H1 (cell line): ENCODE data around the gene PRIMA1. TPM values are rescaled to one million over a fixed set of nuclear protein-coding genes. Genes with fewer than 3 reads are reported as not detected.
A peak's percentile ranks its signal among the peaks of the same experiment; 100 is the strongest.

Source experiments
- CTCF ChIA-PET: fragments of 300-600 bp; sonication (Branson Sonifier 250); formaldehyde crosslinking; loops from one replicate; lab custom pipeline; 2021; ENCODE audit not compliant: partially characterized antibody; lab: Charles Lee
- POLR2A ChIA-PET: fragments of 300-600 bp; sonication (Branson Sonifier 250); formaldehyde crosslinking; loops from one replicate; lab custom pipeline; 2021; ENCODE audit warnings: inconsistent platforms; ENCODE audit not compliant: partially characterized antibody; lab: Charles Lee
- DNase-seq, 2 experiments: peaks; one replicate each; pipeline versions ENCODE4 v3.0.0 to v3.0.0-alpha.2; 2010 to 2022; ENCODE audit warnings: low spot score in 2 of 2, low read depth in 1 of 2, mixed read lengths in 1 of 2
- FAIRE-seq: peaks from 2 replicates; lab custom pipeline; 2011; peaks lifted over from hg19 to GRCh38; lab: Jason Lieb, UNC
- H2AFZ ChIP-seq: 2 replicates; pipeline ENCODE4 v1.8.1; 2012; ENCODE audit warnings: low read length, inconsistent platforms
- H2AK5ac ChIP-seq: 2 replicates; pipeline ENCODE4 v1.6.1; 2013; ENCODE audit warnings: low read depth, low read length
- H2BK120ac ChIP-seq: replicated peaks from 2 replicates; pipeline ENCODE3; 2013; ENCODE audit warnings: low read depth, low read length, inconsistent platforms
- H2BK12ac ChIP-seq: 2 replicates; pipeline ENCODE4 v1.6.1; 2013; ENCODE audit warnings: low read depth, low read length
- H2BK15ac ChIP-seq: 2 replicates; pipeline ENCODE4 v1.6.1; 2013; ENCODE audit warnings: low read length
- H2BK20ac ChIP-seq: 2 replicates; pipeline ENCODE4 v1.6.1; 2013; ENCODE audit warnings: low read length
- H2BK5ac ChIP-seq: 2 replicates; pipeline ENCODE4 v1.6.1; 2013; ENCODE audit warnings: low read depth, low read length
- H3K14ac ChIP-seq: 2 replicates; pipeline ENCODE4 v1.6.1; 2013; ENCODE audit warnings: inconsistent platforms; ENCODE audit not compliant: insufficient read length
- H3K18ac ChIP-seq: 2 replicates; pipeline ENCODE4 v1.6.1; 2013; ENCODE audit warnings: low read length; ENCODE audit errors: extremely low read depth
- H3K23ac ChIP-seq: 2 replicates; pipeline ENCODE4 v1.6.1; 2013; ENCODE audit warnings: inconsistent platforms; ENCODE audit not compliant: insufficient read length
- H3K23me2 ChIP-seq: 2 replicates; pipeline ENCODE4 v1.6.1; 2013; ENCODE audit warnings: low read depth, low read length
- H3K27ac ChIP-seq: 2 replicates; pipeline ENCODE4 v1.6.1; 2011; ENCODE audit warnings: low read depth, low read length, inconsistent platforms
- H3K27me3 ChIP-seq, 4 experiments: replicated peaks in 1 of 4; 1 replicate in 1 of 4; 2 replicates in 3 of 4; pipeline versions ENCODE4 v1.6.1 to v1.8.1; 2011 to 2013; ENCODE audit warnings: low read length in 3 of 4, mild to moderate bottlenecking in 3 of 4, inconsistent platforms in 2 of 4, mixed read lengths in 2 of 4, moderate library complexity in 1 of 4; ENCODE audit not compliant: control insufficient read depth in 3 of 4, insufficient read depth in 3 of 4; ENCODE audit errors: extremely low read depth in 1 of 4
- H3K36me3 ChIP-seq, 4 experiments: 2 replicates each; pipeline versions ENCODE4 v1.6.1 to v1.8.1; 2011 to 2013; ENCODE audit warnings: mild to moderate bottlenecking in 4 of 4, low read length in 3 of 4, moderate library complexity in 2 of 4, control low read depth in 1 of 4, inconsistent platforms in 1 of 4; ENCODE audit not compliant: insufficient read depth in 4 of 4, control insufficient read depth in 2 of 4
- H3K4ac ChIP-seq: replicated peaks from 2 replicates; pipeline ENCODE3; 2013; ENCODE audit warnings: low read length, low read depth, mixed read lengths, inconsistent platforms; ENCODE audit not compliant: insufficient read length
- H3K4me1 ChIP-seq, 4 experiments: replicated peaks in 1 of 4; 1 replicate in 1 of 4; 2 replicates in 3 of 4; pipeline versions ENCODE4 v1.6.1 to v1.8.1; 2011 to 2013; ENCODE audit warnings: low read length in 3 of 4, inconsistent platforms in 2 of 4, mixed read lengths in 1 of 4; ENCODE audit not compliant: insufficient read depth in 4 of 4, control insufficient read depth in 3 of 4
- H3K4me2 ChIP-seq, 2 experiments: 2 replicates each; pipeline versions ENCODE4 v1.6.1 to v1.8.1; 2011 to 2013; ENCODE audit warnings: low read depth in 2 of 2, low read length in 2 of 2, control low read depth in 1 of 2, inconsistent platforms in 1 of 2, mild to moderate bottlenecking in 1 of 2; ENCODE audit not compliant: insufficient read depth in 1 of 2
- H3K4me3 ChIP-seq, 4 experiments: fragments of 200-600, 300-600 bp in 1 of 4; sonication (generic), shearing (Covaris generic), sonication (Bioruptor Twin) in 1 of 4; 2 replicates each; pipeline versions ENCODE4 v1.5.1 to v1.8.1; 2011 to 2016; ENCODE audit warnings: low read length in 4 of 4, low read depth in 3 of 4, control low read depth in 2 of 4, inconsistent platforms in 2 of 4, mild to moderate bottlenecking in 2 of 4, mixed read lengths in 1 of 4, moderate library complexity in 1 of 4; ENCODE audit not compliant: insufficient read depth in 2 of 4; ENCODE audit errors: extremely low read depth in 1 of 4
- H3K56ac ChIP-seq: replicated peaks from 2 replicates; pipeline ENCODE3; 2013; ENCODE audit warnings: low read depth, mild to moderate bottlenecking, mixed read lengths, low read length, inconsistent platforms; ENCODE audit not compliant: insufficient read length
- H3K79me1 ChIP-seq: 2 replicates; pipeline ENCODE4 v1.6.1; 2013; ENCODE audit warnings: low read depth, low read length, control low read depth
- H3K79me2 ChIP-seq, 2 experiments: 2 replicates each; pipeline versions ENCODE4 v1.6.1 to v1.8.1; 2012 to 2013; ENCODE audit warnings: low read length in 2 of 2, mild to moderate bottlenecking in 2 of 2, inconsistent platforms in 1 of 2; ENCODE audit not compliant: insufficient read depth in 2 of 2, control insufficient read depth in 1 of 2
- H3K9ac ChIP-seq, 4 experiments: replicated peaks in 1 of 4; 1 replicate in 1 of 4; 2 replicates in 3 of 4; pipeline versions ENCODE4 v1.6.1 to v1.8.1; 2011 to 2013; ENCODE audit warnings: low read depth in 3 of 4, low read length in 3 of 4, control low read depth in 2 of 4, mild to moderate bottlenecking in 2 of 4, moderate library complexity in 2 of 4, inconsistent platforms in 1 of 4; ENCODE audit errors: extremely low read depth in 1 of 4
- H3K9me3 ChIP-seq, 2 experiments: 2 replicates each; pipeline versions ENCODE4 v1.6.1 to v1.8.1; 2012 to 2013; ENCODE audit warnings: mild to moderate bottlenecking in 2 of 2, moderate library complexity in 2 of 2, control low read depth in 1 of 2, inconsistent platforms in 1 of 2, low read depth in 1 of 2, low read length in 1 of 2, mixed read lengths in 1 of 2; ENCODE audit not compliant: insufficient read depth in 2 of 2
- H4K20me1 ChIP-seq, 2 experiments: replicated peaks in 1 of 2; 2 replicates each; pipeline versions ENCODE3 to v1.8.1; 2011 to 2013; ENCODE audit warnings: inconsistent platforms in 2 of 2, low read length in 2 of 2, mild to moderate bottlenecking in 1 of 2; ENCODE audit not compliant: insufficient read depth in 2 of 2, control insufficient read depth in 1 of 2
- H4K5ac ChIP-seq: 2 replicates; pipeline ENCODE4 v1.6.1; 2013; ENCODE audit warnings: low read length, low read depth, mixed read lengths, inconsistent platforms; ENCODE audit not compliant: insufficient read length
- H4K8ac ChIP-seq: 2 replicates; pipeline ENCODE4 v1.8.0; 2013; ENCODE audit warnings: mild to moderate bottlenecking, moderate library complexity, low read length, inconsistent platforms; ENCODE audit not compliant: insufficient read depth; ENCODE audit errors: extremely low read depth
- H4K91ac ChIP-seq: replicated peaks from 2 replicates; pipeline ENCODE3; 2013; ENCODE audit warnings: low read length, mixed read lengths, inconsistent platforms; ENCODE audit not compliant: insufficient read length
- GABPA ChIP-seq: IDR thresholded peaks from 2 replicates; pipeline ENCODE4 v1.6.1; 2011; ENCODE audit warnings: mild to moderate bottlenecking, low read length, moderate library complexity, borderline replicate concordance; ENCODE audit not compliant: insufficient read depth
- JUN ChIP-seq: IDR thresholded peaks from 2 replicates; pipeline ENCODE4 v1.6.1; 2011; ENCODE audit warnings: low read depth, mild to moderate bottlenecking, improper control_type of control experiment, low read length
- KDM4A ChIP-seq: IDR thresholded peaks from one replicate; pipeline ENCODE4 v1.7.1; 2012; ENCODE audit warnings: low read depth, mild to moderate bottlenecking, moderate library complexity, low read length, inconsistent platforms; ENCODE audit not compliant: severe bottlenecking
- SIRT6 ChIP-seq: IDR thresholded peaks from one replicate; pipeline ENCODE4 v1.7.1; 2012; ENCODE audit warnings: low read length, inconsistent platforms
- SP1 ChIP-seq: IDR thresholded peaks from 2 replicates; pipeline ENCODE4 v1.6.1; 2011; ENCODE audit warnings: low read depth, low read length
- SP2 ChIP-seq: IDR thresholded peaks from 2 replicates; pipeline ENCODE4 v1.6.1; 2012; ENCODE audit warnings: mild to moderate bottlenecking, low read length, inconsistent platforms
- SRF ChIP-seq: IDR thresholded peaks from 2 replicates; pipeline ENCODE4 v1.6.1; 2011; ENCODE audit warnings: mild to moderate bottlenecking, low read depth, low read length, moderate library complexity
- TBP ChIP-seq: IDR thresholded peaks from 2 replicates; pipeline ENCODE4 v1.6.1; 2011; ENCODE audit warnings: low read depth, low read length, improper control_type of control experiment
- TEAD4 ChIP-seq: IDR thresholded peaks from 2 replicates; pipeline ENCODE4 v1.6.1; 2012; ENCODE audit warnings: low read depth, low read length, inconsistent platforms, mixed read lengths
- WGBS, 2 experiments: shearing (Covaris generic) in 1 of 2; methylation state at CpG; one replicate each; pipeline versions ENCODE4 v1.1.6 to v1.1.7; 2013 to 2015; ENCODE audit warnings: low lambda C conversion rate in 2 of 2, mixed read lengths in 2 of 2, inconsistent platforms in 1 of 2, low coverage in 1 of 2, missing lambda C conversion rate in 1 of 2; ENCODE audit not compliant: insufficient replicate concordance in 2 of 2, insufficient coverage in 1 of 2, insufficient read length in 1 of 2; ENCODE audit errors: extremely low coverage in 1 of 2, missing lambda C conversion rate in 1 of 2; 5-methylcytosine and 5-hydroxymethylcytosine counted together
- polyA plus RNA-seq, 7 experiments: library from polyadenylated mRNA; depleted of rRNA in 3 of 7; stranded (reverse) in 5 of 7; unstranded in 2 of 7; fragments of >200 nt in 5 of 7; fragments of 200-250 nt in 2 of 7; gene quantifications; 1 replicate in 5 of 7; 2 replicates in 1 of 7; 4 replicates in 1 of 7; pipeline versions ENCODE4 v1.2.1 to v1.2.3, GENCODE V29; 2011 to 2013; ENCODE audit warnings: missing spikeins in 2 of 7, mixed read lengths in 2 of 7
- total RNA-seq: library from RNA; stranded (reverse); fragmentation: NEBNext Ultra II Directional; extraction: Animal tissue kit (Norgen Biotek cat#: 25700); gene quantifications from 2 replicates; pipeline ENCODE4 v1.2.1, GENCODE V29; 2021
- TF ChIP-seq, protein P1 (sequence below): IDR thresholded peaks from 2 replicates; pipeline ENCODE4 v1.6.1; 2011; ENCODE audit warnings: low read length, improper control_type of control experiment

The PRIMA1 gene
- total and polyA plus RNA-seq, 2 of the 8 experiments (the other 6 are each of a cell fraction or from before 2014, with no cell fraction given), result 2.8 to 4.5 TPM

DNA sequence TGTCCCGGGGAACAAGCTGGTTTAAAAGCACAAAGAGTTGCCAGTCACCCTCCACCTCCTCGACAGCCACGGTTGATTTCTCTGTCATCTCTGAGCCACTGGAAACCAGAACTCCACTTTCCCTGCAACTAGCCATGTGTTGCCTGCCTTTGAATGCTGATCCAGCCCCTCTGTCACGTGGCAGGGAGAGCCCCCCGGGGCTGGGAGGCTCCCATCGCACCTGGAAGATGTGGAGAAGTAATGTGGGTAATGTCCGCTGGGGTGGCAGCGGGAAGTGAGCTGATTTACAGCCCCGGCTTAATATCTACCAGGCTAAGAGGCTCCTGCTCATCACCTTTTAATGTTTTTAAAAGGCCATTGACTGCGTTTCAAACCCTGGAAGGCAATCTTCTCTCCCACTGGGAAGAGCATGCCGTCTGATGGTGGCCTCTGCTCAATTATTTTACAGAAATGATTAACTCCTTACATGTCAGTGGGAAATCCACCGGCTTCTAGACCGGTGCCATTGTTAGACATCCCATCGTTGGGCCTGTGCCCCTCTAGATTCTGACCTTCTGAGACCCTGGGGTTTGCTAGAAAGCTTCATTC, 7.4 kb downstream of the PRIMA1 start:
- H3K4me3 ChIP-seq, result no peak overlapping the region
- no peak overlapping the region for H3K4ac ChIP-seq
- no peak overlapping the region for H3K23ac ChIP-seq
- no peaks in the 10 kb centered on the region for H3K27me3 ChIP-seq
- no peak overlapping the region for H2BK12ac ChIP-seq
- no peak overlapping the region for H3K27ac ChIP-seq
- CTCF ChIA-PET, result interaction anchor here (1.0 to 2.6 kb wide), 7 partner anchors 9 to 126 kb away, joined by 3 to 10 read pairs (median 3); no protein-coding TSS in a partner anchor
- no peak overlapping the region for H2BK120ac ChIP-seq
- H2AFZ ChIP-seq, result no peak overlapping the region
- H3K4me2 ChIP-seq, result no peak overlapping the region
- H3K4me1 ChIP-seq, result peaks cover 0 to 3% (median 0%) of the 10 kb centered on the region in 4 experiments; a peak in 2 of 7 replicates
- H3K14ac ChIP-seq, result no peak overlapping the region
- H2BK15ac ChIP-seq, result no peak overlapping the region
- POLR2A ChIA-PET, result no interaction called here
- H4K20me1 ChIP-seq, result no peaks in the 10 kb centered on the region
- H4K91ac ChIP-seq, result no peak overlapping the region
- no peak for DNase-seq
- no peak overlapping the region for H4K5ac ChIP-seq
- no peaks in the 10 kb centered on the region for H3K9me3 ChIP-seq
- no peak overlapping the region for H3K56ac ChIP-seq
- H2BK20ac ChIP-seq, result no peak overlapping the region
- no peak overlapping the region; a peak in 1 of 7 replicates for H3K9ac ChIP-seq
- no peaks in the 10 kb centered on the region for H3K23me2 ChIP-seq
- H2BK5ac ChIP-seq, result no peak overlapping the region
- TF ChIP-seq GABPA (no peak), SRF (no peak), SP2 (no peak), TEAD4 (no peak), TBP (no peak), SIRT6 (no peak), SP1 (no peak), JUN (no peak), KDM4A (no peak)
- TF ChIP-seq, protein P1, sequence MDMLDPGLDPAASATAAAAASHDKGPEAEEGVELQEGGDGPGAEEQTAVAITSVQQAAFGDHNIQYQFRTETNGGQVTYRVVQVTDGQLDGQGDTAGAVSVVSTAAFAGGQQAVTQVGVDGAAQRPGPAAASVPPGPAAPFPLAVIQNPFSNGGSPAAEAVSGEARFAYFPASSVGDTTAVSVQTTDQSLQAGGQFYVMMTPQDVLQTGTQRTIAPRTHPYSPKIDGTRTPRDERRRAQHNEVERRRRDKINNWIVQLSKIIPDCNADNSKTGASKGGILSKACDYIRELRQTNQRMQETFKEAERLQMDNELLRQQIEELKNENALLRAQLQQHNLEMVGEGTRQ, result no peak
- H4K8ac ChIP-seq, result peak overlapping the region; percentile 15; the same call in 1 of the 2 replicates
- peaks cover 0 to 5% (median 0%) of the 10 kb centered on the region in 4 experiments; a peak in 1 of 8 replicates for H3K36me3 ChIP-seq
- no peaks in the 10 kb centered on the region for H3K79me1 ChIP-seq
- WGBS, 2 experiments, result 81% methylated on average over 14 of the region's 14 CpGs; no CpG with 5 or more reads in 1 of the 2 experiments
- FAIRE-seq, result no peak
- no peak overlapping the region for H3K18ac ChIP-seq
- H2AK5ac ChIP-seq, result no peak overlapping the region
- H3K79me2 ChIP-seq, result no peaks in the 10 kb centered on the region
